CMK (cell line): ENCODE data around the gene MIGA1.
"Not testable (repeated sequence)": the region's sequence is repeated elsewhere in the genome, so short reads cannot be mapped to it uniquely, and the experiment has no call there.

Experiments
- DNase-seq: peaks from one replicate; pipeline ENCODE4 v3.0.0-alpha.2; 2010; ENCODE audit warnings: low read depth

Gene MIGA1

DNA sequence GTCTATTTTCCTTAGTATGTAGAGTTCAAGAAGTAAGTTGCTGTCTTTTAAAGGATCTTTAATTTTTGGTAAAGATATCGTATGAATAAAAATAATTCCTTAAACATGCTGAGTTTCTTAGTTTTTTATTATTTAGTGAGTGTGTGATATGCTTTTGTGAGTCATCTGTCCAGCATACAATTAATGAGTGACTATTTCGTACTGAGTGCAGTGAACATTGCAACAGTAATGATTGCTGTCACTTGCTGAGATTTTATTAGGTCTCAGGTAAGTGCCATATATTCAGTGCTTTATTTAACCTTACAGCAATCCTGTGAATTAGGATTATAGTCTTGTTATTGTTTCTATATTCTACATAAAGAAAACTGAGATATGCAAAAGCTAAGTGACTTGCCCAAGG, 22.6 kb downstream of the MIGA1 start:
- no peak for DNase-seq

DNA sequence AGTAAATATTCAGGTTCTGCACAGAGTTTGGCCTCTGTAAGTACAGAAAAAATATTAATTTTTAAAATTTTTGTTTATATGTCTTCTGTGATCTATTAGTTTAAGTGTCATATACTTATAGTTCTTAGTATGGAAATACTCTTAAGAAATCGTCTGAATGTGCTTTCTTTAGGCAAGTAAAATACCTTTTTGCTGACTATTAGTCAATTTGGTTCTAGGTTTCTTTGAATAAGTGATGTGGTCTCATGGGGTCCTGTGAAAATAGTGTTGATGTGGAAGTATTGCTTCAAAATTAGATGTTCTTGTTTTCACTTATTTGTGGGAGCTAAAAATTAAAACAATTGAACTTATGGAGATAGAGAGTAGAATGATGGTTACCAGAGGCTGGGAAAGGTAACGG, 23.9 kb downstream of the MIGA1 start:
- DNase-seq = no peak

DNA sequence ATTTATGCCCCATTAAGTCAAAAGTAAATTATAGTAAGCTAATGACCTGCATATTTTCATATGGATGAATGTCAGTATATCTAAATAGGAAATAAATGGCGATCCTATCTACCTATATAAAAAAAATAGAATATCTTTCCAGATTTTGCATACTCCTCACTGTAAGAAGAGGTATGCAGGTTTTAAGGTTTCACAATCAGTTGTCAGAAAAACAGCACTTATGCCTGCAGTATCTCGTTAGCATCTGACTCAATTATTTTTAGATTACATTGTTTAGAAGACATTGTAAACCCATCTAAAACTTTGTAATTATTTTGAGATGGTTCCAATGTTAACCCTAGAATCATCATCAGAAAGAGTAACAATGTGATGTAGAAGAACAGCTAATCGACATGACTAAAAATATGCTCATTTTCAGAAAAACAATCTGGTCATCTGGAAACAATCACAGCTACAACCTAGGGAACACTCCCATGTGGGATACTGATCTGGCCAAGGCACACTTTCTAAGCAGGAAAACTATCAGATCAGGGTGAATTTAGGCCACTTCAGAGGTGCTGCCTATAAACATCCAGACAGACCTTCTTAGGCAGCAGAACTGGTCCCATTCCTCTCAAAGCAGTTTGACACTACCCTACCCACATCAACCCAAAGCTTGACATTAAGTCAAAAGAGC, 30.5 kb downstream of the MIGA1 start:
- DNase-seq = not testable (repeated sequence)

DNA sequence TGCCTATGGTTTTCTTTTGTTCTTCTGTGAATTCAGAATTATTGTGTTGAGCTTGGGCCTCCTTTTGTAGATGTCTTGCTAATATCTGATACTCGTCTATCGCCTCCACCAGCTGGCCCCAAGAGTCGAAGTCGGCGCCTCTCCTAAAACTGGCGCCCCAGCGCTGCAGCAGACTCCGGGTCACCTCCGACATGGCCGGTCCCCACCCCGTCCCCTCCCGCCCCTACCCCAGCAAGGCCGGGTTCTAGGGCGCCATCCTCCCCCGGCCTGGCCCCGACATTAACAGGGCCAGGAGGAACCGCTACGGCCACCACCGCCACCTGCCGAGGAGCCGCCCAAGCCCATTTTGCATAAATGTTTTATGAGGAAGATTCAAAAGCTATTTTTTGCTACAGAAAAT, 32.1 kb downstream of the MIGA1 start:
- DNase-seq = not testable (repeated sequence)

DNA sequence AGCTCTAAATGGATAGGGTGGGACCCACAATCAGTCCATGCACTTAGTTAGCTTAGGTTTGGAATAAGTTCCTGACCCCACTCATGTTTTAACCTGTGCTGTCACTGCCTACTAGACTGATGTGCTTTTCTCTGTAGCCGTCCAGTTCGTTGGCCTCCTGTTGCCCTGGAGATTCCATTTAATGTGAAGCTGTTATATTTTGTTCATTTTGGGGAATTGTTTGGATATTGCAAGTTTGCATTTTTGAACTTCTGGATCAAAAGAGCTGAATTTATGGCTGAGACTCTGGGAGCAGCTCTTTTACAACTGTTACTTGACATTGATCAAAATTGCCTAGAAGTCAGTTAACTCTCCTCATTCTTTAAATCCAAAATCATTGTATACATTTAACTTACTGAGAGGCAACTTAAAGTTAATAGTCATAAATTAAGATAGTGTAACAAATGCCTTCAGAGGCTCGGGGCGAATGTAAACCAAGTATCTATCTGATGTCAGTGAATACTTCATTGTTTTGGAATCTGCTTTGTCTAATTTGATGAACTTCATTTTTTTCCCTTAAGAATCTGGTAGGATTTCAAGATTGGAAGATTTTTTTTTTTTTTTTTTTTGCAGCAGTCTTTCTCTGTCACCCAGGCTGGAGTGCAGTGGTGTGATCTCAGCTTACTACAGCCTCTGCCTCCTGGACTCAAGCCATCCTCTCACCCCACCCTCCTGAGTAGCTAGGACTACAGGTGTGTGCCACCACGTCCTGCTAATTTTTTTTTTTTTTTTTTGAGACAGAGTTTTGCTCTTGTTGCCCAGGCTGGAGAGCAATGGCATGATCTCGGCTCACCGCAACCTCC, 38.1 kb downstream of the MIGA1 start:
- no peak for DNase-seq

DNA sequence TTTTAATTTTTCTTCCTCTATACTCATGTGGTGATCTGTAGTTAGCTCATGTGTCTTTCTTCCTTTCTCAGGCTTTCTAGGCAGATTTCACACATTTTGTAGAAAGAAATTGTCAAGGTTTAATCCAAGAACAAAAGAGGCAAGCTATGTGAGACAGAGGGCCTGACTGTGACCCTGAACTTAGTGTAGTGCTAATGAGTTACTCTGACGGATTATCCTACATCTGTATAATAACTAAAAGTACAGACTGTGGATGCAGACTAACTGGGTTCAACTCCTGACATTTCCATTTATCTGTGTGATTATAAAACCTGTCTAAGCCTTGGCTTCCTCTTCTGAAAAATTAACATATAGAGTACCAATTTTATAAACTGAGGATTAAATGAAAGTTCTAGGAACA, 40.7 kb downstream of the MIGA1 start:
- DNase-seq = no peak

DNA sequence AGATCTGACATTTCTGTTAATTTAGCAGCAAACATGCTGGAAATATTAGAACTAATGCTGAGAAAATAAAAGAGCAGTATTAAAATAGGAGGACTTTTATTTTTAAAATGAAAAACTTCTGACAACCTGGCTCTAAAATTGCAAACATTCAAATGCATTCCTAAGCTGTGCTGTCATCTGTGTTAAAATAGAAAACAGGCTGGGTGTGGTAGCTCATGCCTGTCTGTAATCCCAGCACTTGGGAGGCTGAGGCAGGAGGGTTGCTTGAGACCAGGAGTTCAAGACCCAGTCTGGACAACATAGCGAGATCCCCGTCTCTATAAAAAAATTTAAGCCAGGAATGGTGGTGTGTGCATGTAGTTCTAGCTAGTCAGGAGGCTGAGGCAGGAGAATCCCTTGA, 44.6 kb downstream of the MIGA1 start:
- DNase-seq = no peak

DNA sequence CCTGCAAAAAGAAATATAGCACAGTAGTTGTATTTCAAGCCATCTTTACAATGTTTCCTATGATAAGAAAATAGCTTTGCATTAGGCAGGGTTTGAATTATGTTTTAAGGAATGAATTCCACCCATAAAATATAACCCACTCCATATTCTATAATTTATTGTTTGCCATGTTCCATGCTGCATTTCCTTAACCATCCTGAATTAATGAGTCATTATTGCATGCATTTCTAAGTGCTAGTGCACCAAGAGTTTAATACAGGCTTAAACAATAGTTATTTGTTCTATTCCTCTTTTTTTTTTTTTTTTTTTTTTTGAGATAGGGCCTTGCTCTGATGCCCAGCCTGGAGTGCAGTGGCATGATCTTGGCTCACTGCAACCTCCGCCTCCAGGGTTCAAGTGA, 45.2 kb downstream of the MIGA1 start:
- no peak for DNase-seq

DNA sequence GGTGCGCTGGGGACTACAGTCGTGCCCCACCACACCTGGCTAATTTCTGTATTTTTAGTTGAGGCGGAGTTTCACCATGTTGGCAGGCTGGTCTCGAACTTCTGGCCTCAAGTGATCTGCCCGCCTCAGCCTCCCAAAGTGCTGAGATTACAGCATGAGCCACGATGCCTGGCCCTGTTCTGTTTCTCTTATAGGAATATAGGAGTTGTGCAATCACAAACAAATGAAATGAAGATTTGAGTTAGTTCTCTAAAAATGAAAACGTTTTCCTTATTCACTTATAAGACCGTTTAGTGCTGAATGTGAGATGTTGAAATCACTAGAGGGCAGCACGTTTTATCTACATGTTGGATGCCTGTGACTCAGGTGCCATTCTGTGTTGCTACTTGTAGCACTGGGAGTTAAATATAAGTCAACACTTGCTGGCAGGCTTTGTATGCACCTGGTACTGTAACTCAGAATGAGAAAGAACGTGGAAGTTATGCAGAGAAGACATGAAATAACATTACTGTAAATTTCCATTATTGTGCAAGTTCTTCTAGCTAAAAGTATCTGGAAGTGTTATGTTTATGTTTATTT, 45.8 kb downstream of the MIGA1 start:
- no peak for DNase-seq

DNA sequence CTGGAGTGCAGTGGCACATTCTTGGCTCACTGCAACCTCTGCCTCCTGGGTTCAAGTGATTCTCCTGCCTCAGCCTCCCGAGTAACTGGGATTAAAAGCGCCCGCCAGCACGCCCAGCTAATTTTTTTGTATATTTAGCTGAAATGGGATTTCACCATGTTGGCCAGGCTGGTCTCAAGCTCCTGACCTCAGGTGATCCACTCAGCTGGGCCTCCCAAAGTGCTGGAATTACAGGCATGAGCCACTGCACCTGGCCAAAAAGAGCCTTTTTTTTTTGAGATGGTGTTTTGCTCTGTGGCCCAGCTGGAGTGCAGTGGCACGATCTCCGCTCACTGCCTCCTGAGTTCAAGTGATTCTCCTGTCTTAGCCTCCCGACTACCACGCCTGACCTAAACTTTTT, 47.4 kb downstream of the MIGA1 start:
- not testable (repeated sequence) for DNase-seq

DNA sequence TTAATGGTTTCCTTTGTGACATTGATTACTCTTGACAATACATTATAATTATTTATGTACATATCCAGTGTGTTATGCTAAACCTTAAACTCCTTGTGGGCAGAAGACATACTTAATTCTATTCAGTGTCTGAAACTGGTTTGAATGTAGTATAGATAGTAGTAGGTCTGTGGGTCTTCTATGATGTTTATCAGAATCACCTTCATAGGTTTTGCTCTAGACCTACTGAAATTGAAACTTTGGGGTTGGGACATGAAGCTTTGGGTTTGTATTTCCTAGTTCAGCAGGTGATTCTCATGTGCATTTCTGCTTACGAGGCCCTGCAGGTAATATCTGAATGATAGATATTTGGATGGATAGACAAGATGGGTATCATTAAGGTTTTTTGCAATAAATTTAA, 48.6 kb downstream of the MIGA1 start:
- DNase-seq = no peak

DNA sequence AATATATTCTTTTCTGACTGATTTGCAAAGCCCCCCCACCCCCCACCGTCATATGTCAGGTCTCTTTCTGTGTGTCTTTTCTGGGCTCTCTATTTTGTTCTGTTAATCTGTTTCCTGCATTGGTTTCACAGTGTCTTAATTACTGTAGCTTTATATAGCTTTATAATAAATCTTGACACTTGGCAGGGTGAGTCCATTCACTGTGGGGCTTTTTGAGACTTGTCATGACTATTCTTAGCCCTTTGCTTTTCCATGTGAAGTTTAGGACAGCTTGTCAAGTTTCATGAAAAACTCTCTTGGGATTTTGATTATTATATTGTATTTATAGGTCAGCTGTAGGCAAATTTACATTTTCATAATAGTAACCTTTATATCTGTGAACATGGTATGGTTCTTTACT, 50.4 kb downstream of the MIGA1 start:
- no peak for DNase-seq

DNA sequence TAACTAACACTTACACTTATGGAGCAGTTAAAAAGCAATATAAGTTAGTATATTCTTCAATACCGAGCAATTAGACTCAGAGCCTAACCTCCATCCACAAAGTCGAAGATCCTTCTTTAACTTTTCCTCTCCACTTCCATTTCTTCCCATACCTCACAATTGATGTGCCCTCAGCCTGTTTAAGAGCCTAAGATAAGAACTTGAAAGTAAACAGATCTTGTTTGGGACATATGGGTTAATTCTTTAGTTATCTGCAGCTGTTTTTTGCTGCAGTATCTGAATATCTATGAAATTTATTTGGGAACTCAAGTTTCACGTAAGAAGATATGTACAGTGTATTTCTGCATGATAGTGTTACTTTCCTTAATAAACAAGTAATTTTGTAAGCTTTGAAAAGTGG, 51.5 kb downstream of the MIGA1 start:
- no peak for DNase-seq

DNA sequence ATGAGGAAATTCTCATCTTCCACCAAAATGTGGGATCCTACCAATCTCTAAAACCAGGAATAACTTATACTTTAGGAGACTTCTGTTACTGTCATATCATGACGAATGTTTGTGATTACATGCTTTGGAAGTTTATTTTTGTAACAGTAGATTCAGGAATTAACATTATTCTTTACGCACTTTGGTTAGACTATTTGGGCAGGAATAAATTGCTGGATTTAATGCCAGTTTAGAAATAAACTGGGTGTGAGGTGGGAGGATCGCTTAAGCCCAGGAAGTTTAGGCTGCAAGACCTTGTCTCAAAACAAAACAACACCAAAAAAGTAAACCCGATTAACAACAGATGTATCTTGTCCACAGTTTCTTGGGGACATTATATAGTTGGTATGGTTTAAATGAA, 52.1 kb downstream of the MIGA1 start:
- no peak for DNase-seq

DNA sequence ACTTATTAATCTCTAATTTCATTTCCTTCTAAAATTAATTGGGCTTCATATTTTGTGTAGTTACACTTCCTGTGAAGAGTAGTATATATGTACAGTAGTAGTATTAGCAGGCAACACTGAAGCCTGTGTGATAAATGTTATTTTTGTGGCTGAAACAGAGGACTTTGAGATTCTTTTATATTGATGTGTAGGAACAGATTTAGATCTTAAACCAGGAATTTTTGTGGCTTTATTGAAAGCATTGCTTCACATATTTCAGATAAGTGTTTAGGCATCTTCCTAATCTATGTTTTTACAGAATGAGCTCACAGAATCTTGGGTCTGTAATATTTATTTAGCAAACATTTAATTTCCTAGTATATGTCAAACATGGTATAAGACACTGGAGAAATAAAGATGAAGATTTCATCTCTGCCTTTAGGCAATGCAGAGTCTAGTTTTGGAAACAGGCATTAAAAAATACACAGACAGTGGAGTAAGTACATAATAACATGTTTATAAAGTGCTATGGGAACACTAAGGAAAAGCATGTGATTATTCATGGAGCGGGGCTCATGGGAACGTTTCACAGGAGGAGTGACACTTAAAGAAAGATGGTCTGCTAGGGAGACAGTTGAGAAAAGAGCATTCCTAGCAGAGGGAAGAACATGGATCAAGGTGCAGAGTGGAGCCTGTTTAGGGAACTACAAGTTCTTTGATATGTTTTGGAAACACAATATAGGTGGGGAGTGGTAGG, 52.7 kb downstream of the MIGA1 start:
- DNase-seq = no peak

DNA sequence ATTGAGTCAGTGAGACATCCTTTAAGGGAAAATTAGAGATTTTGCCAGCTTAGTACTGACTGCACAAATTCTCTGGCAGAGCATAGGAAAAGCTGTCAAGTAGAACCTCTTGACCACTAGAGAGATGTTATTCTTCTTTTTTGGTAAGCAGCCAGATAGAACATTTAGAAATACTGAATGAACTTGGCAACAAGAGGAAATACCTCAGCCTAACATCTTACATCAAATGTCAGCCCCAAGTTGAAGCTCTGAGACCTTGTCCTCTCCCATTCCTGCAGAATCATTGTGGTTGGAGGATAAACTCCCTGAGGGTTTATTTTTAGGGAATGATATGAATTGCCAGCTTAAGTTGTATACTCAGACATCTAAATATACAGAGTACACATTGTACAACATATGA, 53.5 kb downstream of the MIGA1 start:
- DNase-seq = no peak

DNA sequence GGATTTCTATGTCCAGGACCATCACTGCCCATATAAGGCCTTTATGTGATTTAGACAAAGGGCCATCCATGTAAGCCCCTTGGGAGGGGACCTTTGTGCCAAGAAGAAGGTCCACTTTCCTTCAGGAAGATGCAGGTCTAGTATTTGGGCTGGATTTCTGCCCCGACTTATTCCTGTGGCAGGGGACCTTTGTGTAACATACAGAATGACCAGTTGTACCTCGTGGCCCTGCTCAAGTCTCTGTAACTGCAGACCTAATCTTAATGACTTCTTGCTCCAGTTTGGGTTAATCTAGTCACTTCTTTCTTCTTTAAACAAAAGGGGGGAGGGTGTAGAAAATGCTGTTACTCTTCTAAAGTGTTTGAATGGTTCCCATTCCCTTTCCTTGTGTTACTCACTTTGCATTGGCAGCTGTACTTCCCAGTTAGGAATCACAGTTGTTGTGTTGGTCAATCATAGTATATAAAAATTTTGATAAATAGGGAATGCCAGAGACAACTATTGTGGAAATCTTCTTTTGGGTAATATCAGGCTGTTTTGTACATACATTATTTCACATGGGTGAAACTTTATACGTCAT, 54.2 kb downstream of the MIGA1 start:
- no peak for DNase-seq

DNA sequence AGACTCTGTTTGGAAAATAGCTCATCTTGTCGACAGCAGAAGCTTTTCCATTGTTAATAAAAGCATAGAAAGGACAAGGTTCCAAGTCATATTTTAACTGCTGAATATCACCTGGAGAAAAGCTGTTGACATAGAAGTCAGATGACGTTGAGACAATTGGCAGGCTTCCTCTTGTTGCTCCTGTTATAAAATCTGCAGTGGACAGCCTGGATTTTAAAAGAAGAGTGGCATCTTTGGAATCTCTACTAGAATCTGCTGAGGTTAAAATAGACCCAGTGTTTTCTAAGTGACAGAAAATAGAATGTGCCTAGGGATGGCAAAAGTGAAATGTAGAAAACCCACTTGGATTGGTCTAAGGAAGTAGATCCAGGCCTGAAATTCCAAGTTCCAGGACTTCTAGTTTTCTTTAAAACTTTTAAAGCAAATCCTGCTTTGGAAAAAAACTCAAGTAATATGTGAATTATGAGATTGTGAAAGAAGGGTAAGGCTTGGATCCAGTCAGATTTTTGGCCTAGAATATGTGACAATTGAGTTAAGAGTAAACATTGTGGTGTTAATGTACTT, 55.4 kb downstream of the MIGA1 start:
- no peak for DNase-seq

DNA sequence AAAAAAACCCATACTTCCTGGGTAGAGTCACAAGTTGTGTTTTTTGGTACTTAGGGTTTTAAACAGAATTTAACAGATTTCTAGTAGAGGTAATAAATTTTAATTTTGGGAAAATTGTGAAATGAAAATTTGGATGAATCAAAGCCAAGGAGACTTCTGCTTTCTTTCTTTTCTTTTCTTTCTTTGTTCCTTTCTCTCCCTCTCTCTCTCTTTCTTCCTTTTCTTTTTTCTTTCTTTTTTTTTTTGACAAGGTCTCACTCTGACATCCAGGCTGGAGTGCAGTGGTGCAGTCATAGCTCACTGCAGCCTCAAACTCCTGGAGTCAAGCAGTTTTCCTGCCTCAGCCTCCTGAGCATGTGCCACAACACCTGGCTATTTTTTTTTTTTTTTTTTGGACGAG, 62.1 kb downstream of the MIGA1 start:
- DNase-seq = no peak

DNA sequence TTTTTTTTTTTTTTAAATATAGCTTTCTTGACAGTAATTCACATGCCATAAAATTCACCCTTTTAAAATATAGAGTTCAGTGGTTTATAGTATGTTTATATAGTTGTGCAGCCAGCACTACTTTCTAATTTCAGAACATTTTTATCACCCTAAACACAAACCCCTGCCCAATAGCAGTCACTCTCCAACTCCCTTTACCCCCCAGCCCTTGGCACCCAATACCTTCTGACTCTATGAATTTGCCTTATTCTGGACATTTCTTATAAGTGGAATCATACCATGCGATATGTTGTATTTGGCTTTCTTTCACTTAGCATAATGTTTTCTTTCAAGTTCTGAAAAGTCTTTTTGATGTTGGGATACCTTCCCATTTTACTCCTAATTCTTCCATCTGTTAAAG, 66.5 kb downstream of the MIGA1 start:
- DNase-seq = no peak

DNA sequence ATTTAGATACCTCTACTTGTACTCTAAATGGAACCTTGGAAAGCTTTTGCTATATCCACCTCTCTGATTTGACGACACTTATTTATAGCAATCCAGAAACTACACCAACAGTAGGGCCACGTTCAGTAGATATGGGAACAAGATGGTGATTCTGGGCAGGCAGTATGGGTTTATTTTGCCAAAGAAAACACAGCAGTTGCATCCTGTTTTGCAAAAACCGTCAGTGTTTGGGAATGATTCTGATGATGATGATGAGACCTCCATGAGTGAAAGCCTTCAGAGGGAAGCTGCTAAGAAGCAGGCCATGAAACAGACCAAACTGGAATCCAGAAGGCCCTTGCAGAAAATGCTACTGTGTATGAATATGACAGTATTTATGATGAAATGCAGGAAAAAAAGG, 67.5 kb downstream of the MIGA1 start:
- no peak for DNase-seq

DNA sequence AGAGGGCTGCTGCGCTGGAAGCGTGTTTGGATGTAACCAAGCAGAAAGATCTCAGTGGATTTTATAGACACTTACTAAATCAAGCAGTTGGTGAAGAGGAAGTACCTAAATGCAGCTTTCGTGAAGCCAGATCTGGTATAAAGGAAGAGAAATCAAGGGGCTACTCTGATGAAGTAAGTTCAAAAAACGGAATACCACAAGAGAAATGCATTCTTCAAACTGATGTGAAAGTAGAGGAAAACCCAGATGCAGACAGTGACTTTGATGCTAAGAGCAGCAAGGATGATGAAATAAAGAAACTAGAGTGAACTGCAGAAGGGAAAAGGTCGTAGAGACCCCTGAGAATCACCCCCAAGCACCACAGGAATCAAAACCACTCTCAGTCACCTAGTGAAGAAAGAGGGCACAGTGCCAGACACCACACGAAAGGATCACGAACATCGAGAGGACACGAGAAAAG, 68.2 kb downstream of the MIGA1 start:
- no peak for DNase-seq
